Measurements from ENCODE around the gene BHLHE23.

DNA sequence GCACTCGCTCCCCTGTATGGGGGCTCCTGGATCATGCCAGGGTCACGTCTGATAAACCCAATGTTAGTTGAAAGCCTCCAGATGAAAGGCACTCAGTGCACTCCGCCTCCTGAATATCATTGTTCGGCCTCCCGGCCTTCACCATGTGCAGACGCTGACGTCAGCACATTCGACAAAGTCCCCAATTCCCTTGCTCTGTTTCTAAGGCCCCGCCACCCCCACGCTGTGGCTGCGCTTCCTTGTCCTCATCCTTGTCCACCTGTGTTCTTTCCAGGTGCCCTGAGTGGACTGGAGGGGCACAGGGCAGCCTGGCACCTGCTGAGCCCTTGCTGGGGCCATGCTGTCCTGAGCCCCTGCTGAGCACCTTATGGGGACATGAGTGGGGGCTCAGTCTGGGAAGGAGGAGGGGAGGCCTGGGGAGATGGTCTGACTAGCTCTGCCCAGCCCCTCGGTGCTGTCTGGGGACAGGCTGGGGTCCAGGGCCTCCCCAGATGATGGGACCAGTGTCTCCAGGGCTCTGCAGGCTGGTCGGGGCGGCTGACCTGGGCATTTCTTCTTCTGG is 9.8 kb upstream of the BHLHE23 start:
- TF ChIP-seq SPI1 (IDR thresholded peaks at IDR 0.05; ENCODE audit: low read depth, low read length) (no peak), TAF1 (IDR thresholded peaks at IDR 0.05; ENCODE audit: low read depth, low read length) (no peak), POLR2A (IDR thresholded peaks at IDR 0.05; ENCODE audit: low read depth, low read length) (no peak), POLR2AphosphoS5 (IDR thresholded peaks at IDR 0.05; ENCODE audit: low read depth, low read length) (no peak)
